Esophagus squamous epithelium (tissue), 4 donors: ENCODE results near the gene NTMT1.

ENCODE experiments used
- CTCF ChIP-seq, 6 experiments: fragments of 450-650 bp in 4 of 6; fragments of 200-600 bp in 2 of 6; sonication (generic) in 2 of 6; IDR thresholded peaks; one replicate each; pipeline ENCODE4 v1.5.1; 2016 to 2019; ENCODE audit warnings: antibody characterized with exemption in 6 of 6, mild to moderate bottlenecking in 4 of 6, moderate library complexity in 4 of 6
- POLR2A ChIP-seq, 4 donors: fragments of 450-650 bp; IDR thresholded peaks; one replicate each; pipeline ENCODE4 v1.6.1; 2017; ENCODE audit warnings: antibody characterized with exemption in 4 of 4, mild to moderate bottlenecking in 4 of 4, moderate library complexity in 3 of 4

GRCh38 chr9:129669141-129669718, 43.3 kb downstream of the NTMT1 start:
- no peak for TF ChIP-seq CTCF (IDR thresholded peaks at IDR 0.05)
- no peak for TF ChIP-seq POLR2A (IDR thresholded peaks at IDR 0.05)
